Measurements from ENCODE around the gene OPN1MW. TPM values are rescaled to one million over a fixed set of nuclear protein-coding genes. Genes with fewer than 3 reads are reported as not detected.
"Not testable (repeated sequence)": the region's sequence is repeated elsewhere in the genome, so short reads cannot be mapped to it uniquely, and the experiment has no call there.

OPN1MW gene
- total RNA-seq, 1 donor from 2014 or later, result not detected

DNA sequence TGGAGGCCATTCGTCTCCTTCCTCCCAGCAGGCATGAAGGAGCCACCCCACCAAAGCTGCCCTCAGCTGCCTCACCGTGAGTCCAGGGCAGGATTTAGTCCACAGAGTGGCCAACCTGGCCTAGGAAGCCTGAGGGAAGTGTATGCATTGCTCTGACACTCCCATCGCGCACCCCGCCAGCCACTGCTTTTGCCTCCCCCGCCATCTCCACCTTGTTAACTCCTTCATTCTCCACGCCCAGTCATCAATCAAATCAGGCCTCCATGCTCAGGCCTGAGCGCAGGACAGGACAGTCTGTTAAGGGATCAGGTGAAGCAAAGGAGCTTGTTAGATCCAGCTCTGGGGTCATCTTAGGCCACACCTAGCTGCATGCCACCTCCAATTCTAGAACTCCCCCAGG lies 10.4 kb downstream of the OPN1MW start:
- ATAC-seq; intact Hi-C loops (cut with DNase I); DNase-seq: not testable (repeated sequence)

DNA sequence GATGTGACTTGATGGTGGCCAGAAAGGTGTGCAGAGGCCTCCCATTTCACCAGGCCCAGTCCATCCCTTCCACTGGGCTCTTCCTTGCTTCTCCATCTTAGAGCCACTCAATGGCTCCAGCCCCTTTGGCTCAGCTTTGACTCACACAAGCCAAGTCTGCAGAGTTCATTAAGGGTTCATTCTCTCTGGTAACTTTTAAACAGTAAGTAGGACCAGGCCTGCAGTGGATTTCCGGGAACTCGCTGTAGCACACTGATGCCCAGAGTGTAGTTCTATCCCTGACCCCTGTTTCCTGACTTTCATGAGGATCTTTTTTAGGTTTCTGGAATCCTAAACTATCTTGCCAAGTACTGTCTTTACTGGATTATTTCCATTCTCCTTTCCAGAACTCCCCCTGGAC lies 11.9 kb downstream of the OPN1MW start:
- intact Hi-C loops (cut with DNase I); H3K9me3 ChIP-seq; H3K4me3 ChIP-seq; H3K4me1 ChIP-seq; H3K36me3 ChIP-seq; H3K27ac ChIP-seq; H3K27me3 ChIP-seq (ENCODE audit: low read depth); DNase-seq; ATAC-seq: not testable (repeated sequence)

More for the DNA sequence above, 10.4 kb downstream of the OPN1MW start:
- H3K36me3 ChIP-seq; H3K9me3 ChIP-seq; H3K4me1 ChIP-seq; H3K4me3 ChIP-seq; H3K27ac ChIP-seq; H3K27me3 ChIP-seq (ENCODE audit: low read depth): not testable (repeated sequence)

DNA sequence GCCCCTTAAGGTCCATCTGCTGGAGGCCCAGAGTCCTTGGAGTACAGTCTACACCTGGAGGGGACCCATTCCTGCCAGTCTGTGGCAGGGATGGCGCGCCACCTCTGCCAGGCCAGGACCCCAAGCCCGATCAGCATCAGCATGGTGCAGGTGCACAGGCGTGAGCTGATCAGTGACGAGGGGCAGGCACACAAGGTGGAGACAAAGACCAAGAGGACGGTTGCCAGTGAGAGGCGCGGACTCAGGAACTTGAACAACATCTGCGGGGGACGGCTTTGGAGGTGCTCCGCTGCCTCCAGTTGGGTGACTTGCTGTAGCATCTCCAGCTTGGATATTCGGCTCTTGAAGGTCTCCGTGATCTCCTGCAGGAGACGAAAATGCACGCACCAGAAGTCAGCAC lies 14.1 kb downstream of the OPN1MW start:
- DNase-seq; H3K27me3 ChIP-seq (ENCODE audit: low read depth); H3K9me3 ChIP-seq; intact Hi-C loops (cut with DNase I); ATAC-seq; H3K4me1 ChIP-seq; H3K36me3 ChIP-seq; H3K27ac ChIP-seq; H3K4me3 ChIP-seq: not testable (repeated sequence)

DNA sequence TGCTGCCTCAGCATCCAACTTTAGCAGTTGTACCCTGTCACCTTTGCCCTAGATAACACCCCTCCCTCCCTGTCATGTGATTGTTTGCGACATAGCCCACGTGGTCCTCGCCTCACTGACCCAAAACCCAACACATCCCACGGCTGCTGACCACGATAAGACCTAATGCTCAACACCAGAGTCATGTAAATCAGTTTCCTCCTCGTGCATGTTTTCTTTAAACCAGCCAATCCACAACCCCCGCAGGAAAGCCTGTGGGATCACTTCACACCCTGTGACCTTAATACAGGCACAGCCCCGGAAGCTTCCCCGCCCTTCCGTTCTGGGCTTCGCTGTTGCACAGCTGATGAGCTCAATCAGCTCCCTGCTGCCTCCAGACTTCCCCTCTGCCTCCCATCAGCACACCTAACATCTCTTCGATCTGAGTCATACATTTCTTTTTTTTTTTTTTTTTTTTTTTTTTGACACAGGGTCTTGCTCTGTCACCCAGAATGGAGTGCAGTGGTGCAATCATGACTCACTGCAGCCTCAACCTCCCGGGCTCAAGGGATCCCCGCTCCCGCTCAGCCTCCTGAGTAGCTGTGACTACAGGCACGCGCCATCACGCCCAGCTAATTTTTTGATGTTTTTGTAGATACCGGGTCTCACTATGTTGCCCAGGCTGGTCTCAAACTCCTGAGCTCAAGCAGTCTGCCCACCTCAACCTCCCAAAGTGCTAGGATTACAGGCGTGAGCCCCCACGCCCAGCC lies 27.4 kb downstream of the OPN1MW start:
- H3K9me3 ChIP-seq; H3K4me3 ChIP-seq; DNase-seq; H3K27ac ChIP-seq; H3K27me3 ChIP-seq (ENCODE audit: low read depth); intact Hi-C loops (cut with DNase I); H3K4me1 ChIP-seq; H3K36me3 ChIP-seq: not testable (repeated sequence)
- peak; percentile 92 to 93 for ATAC-seq

DNA sequence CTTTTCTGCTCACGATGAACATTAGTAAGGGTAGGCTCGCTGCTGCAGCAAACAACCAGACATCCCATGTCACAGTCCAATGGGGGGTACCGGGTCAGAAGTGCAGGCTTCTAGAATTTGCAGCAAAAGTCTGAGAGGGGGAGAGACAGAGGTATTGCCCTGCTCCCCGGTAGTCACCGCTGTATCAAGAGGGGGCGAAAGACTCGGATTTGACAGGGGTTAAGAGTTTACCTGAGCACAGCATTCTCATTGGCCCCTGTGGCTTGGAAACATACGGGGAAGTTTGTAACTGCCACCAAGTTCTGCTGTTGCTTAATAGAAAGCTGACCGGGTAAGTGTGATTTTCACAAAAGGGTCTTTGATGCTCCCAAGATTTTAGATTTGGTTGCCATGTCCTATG lies 28.7 kb downstream of the OPN1MW start:
- intact Hi-C loops (cut with DNase I), result not testable (repeated sequence)

DNA sequence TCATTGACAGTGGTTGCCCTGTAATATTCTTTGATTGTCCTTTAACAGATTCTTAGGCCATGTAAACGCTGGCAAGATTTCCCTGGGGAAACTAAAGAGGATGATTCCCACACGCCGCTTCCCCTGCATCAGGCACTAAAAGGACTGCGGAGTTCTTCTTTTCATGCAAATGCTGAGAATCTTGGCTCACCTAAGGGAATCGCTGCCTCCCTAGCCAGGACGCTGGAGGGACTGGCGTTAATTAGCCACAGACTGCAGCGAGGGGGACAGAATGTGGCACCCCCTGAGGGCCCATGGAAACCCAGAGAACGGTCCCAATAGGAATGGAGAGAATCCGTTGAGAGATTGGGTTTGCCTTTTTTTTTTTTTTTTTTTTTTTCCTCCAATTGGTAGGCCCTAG lies 29.1 kb downstream of the OPN1MW start:
- H3K4me3 ChIP-seq; H3K27ac ChIP-seq; H3K9me3 ChIP-seq; ATAC-seq; DNase-seq; H3K27me3 ChIP-seq (ENCODE audit: low read depth); H3K4me1 ChIP-seq; H3K36me3 ChIP-seq; intact Hi-C loops (cut with DNase I): not testable (repeated sequence)

More for the DNA sequence above, 28.7 kb downstream of the OPN1MW start:
- H3K27ac ChIP-seq; ATAC-seq; H3K9me3 ChIP-seq; H3K27me3 ChIP-seq (ENCODE audit: low read depth); H3K4me1 ChIP-seq; H3K36me3 ChIP-seq; DNase-seq; H3K4me3 ChIP-seq: not testable (repeated sequence)

DNA sequence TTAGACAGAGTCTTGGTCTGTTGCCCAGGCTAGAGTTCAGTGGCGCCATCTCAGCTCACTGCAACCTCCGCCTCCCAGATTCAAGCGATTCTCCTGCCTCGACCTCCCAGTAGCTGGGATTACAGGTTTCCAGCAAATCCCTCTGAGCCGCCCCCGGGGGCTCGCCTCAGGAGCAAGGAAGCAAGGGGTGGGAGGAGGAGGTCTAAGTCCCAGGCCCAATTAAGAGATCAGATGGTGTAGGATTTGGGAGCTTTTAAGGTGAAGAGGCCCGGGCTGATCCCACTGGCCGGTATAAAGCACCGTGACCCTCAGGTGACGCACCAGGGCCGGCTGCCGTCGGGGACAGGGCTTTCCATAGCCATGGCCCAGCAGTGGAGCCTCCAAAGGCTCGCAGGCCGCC lies 37.1 kb downstream of the OPN1MW start, which contains the start of gene OPN1MW2:
Gene OPN1MW2, plus strand, starts transcription at position 301 of the 400 bp plus-strand sequence. Its CDS starts 60 bp downstream, at position 361.
- H3K36me3 ChIP-seq; ATAC-seq; H3K4me3 ChIP-seq; H3K4me1 ChIP-seq; DNase-seq; intact Hi-C loops (cut with DNase I); H3K27ac ChIP-seq; H3K27me3 ChIP-seq (ENCODE audit: low read depth); H3K9me3 ChIP-seq: not testable (repeated sequence)

DNA sequence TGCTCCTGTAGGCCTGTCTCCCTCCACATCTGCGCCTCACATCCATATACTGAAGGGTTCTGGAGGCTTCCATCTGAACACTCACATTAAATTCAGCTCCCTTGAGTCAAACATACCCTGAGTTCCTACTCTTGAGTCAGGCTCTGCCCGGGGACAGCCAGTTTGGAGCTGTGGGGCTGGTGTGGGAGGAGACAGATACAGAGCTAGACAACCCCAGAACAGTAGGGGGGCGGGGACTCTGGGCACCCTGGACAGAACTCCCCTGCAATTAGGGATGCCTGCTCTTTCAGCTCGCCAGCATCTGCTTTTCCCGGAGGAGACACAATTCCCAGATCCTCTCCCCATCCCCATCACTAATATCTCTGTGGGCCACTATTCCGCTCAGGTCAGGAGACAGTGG lies 42.9 kb downstream of the OPN1MW start:
- H3K4me3 ChIP-seq; H3K27ac ChIP-seq; H3K4me1 ChIP-seq; ATAC-seq; H3K27me3 ChIP-seq (ENCODE audit: low read depth); DNase-seq; H3K36me3 ChIP-seq; H3K9me3 ChIP-seq; intact Hi-C loops (cut with DNase I): not testable (repeated sequence)

DNA sequence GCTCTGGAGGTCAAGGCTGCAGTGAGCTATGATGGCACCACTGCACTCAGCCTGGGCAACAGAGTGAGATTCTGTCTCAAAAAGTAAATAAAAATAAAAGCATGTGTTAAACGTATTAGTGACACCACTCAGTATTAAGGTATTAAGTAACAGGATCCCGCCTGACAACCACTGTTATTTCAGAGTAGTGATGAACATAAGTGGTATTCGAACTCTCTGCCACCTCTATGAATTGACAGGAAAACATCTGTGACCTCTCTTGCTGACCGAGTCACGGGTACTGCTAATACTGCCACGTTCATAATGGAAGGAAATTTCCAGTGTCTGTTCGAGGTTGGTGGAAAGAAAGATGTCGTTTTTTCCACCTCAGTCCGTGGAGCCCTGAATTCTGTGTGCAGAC lies 44.3 kb downstream of the OPN1MW start:
- H3K36me3 ChIP-seq; H3K27ac ChIP-seq; H3K27me3 ChIP-seq (ENCODE audit: low read depth); DNase-seq; intact Hi-C loops (cut with DNase I); ATAC-seq; H3K4me1 ChIP-seq; H3K4me3 ChIP-seq; H3K9me3 ChIP-seq: not testable (repeated sequence)

DNA sequence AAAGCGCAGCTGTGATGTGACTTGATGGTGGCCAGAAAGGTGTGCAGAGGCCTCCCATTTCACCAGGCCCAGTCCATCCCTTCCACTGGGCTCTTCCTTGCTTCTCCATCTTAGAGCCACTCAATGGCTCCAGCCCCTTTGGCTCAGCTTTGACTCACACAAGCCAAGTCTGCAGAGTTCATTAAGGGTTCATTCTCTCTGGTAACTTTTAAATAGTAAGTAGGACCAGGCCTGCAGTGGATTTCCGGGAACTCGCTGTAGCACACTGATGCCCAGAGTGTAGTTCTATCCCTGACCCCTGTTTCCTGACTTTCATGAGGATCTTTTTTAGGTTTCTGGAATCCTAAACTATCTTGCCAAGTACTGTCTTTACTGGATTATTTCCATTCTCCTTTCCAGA lies 49.0 kb downstream of the OPN1MW start:
- not testable (repeated sequence) for H3K4me3 ChIP-seq

DNA sequence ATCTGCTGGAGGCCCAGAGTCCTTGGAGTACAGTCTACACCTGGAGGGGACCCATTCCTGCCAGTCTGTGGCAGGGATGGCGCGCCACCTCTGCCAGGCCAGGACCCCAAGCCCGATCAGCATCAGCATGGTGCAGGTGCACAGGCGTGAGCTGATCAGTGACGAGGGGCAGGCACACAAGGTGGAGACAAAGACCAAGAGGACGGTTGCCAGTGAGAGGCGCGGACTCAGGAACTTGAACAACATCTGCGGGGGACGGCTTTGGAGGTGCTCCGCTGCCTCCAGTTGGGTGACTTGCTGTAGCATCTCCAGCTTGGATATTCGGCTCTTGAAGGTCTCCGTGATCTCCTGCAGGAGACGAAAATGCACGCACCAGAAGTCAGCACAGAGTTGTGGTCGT lies 51.2 kb downstream of the OPN1MW start:
- H3K36me3 ChIP-seq; ATAC-seq; intact Hi-C loops (cut with DNase I); H3K4me1 ChIP-seq; DNase-seq; H3K27ac ChIP-seq; H3K9me3 ChIP-seq; H3K4me3 ChIP-seq; H3K27me3 ChIP-seq (ENCODE audit: low read depth): not testable (repeated sequence)

More for the DNA sequence above, 49.0 kb downstream of the OPN1MW start:
- ATAC-seq; H3K4me1 ChIP-seq; DNase-seq; H3K27ac ChIP-seq; intact Hi-C loops (cut with DNase I); H3K36me3 ChIP-seq; H3K9me3 ChIP-seq; H3K27me3 ChIP-seq (ENCODE audit: low read depth): not testable (repeated sequence)

DNA sequence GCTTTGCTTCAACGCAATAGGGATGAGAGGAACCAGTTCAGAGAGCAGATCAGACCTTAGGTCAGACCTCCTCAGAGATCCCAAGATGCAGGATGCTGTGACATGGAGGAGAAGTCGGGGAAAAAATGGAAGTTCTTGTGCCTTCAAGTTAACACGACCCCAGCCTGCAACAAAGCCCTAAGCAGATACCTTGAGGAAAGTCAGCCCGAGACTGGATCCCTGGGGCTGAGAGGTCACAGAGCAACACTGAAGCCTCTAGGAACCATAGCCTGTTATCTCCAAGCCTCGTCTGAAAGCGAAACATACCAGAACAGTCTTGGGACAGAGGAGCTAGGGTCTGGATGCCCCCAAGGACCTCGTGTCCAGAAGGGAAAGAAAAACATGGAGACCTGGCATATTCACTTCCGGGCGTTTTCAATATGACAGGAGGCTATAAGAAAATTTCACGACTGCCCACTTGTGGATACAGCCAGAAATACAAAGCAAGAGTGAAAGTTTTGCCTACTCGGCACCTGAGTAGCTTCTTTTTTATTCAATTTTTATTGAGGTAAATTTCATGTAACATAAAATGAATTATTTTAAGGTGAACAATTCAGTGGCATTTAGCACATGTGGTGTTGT lies 56.7 kb downstream of the OPN1MW start:
- DNase-seq; H3K4me1 ChIP-seq; H3K36me3 ChIP-seq; H3K4me3 ChIP-seq; H3K27ac ChIP-seq; ATAC-seq; H3K27me3 ChIP-seq (ENCODE audit: low read depth); H3K9me3 ChIP-seq; intact Hi-C loops (cut with DNase I): not testable (repeated sequence)

DNA sequence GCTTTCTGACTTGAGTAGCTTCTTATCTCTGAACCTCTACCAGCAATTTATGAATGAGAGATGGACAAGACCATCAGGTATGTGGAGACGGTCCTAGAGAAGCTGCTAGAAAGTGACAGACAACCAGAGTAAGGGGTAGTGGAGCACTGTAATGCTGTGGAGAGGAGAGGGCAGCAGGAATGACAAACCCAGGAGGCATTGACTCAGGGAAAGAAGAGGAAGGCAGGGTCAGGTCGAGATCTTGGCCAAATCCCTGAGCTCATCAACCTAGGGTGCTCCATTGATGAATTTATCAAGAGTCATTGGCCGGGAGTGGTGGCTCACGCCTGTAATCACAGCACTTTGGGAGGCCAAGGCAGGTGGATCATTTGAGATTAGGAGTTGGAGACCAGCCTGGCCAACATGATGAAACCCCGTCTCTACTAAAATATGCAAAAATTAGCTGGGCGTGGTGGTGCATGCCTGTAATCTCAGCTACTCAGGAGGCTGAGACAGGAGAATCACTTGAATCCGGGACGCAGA lies 57.6 kb downstream of the OPN1MW start:
- H3K4me1 ChIP-seq; H3K36me3 ChIP-seq; ATAC-seq; H3K9me3 ChIP-seq; DNase-seq; intact Hi-C loops (cut with DNase I); H3K27me3 ChIP-seq (ENCODE audit: low read depth); H3K27ac ChIP-seq; H3K4me3 ChIP-seq: not testable (repeated sequence)
